Chondrocyte (in vitro differentiated cells): ENCODE measurements around the gene MYDGF. TPM values are rescaled to one million over a fixed set of nuclear protein-coding genes. Genes with fewer than 3 reads are reported as not detected.

Experiments
- DNase-seq: peaks from one replicate; pipeline ENCODE4 v3.0.0; 2021; ENCODE audit warnings: mixed read lengths, low spot score
- H3K27ac Mint-ChIP-seq: one replicate; pipeline ENCODE4 v1.8.0; 2021; ENCODE audit warnings: mild to moderate bottlenecking, moderate library complexity, mixed read lengths; ENCODE audit not compliant: unreplicated experiment
- H3K27me3 Mint-ChIP-seq: 2 replicates; pipeline ENCODE4 v1.8.0; 2021; ENCODE audit warnings: low read depth, mixed read lengths
- H3K36me3 Mint-ChIP-seq: 2 replicates; pipeline ENCODE4 v1.8.0; 2021; ENCODE audit warnings: low read depth, mixed read lengths
- H3K4me1 Mint-ChIP-seq: 2 replicates; pipeline ENCODE4 v1.8.0; 2021; ENCODE audit warnings: low read depth, mild to moderate bottlenecking, mixed read lengths
- H3K4me3 Mint-ChIP-seq: one replicate; pipeline ENCODE4 v1.8.0; 2021; ENCODE audit warnings: mild to moderate bottlenecking, moderate library complexity, mixed read lengths; ENCODE audit not compliant: unreplicated experiment
- H3K9me3 Mint-ChIP-seq: 2 replicates; pipeline ENCODE4 v1.8.0; 2021; ENCODE audit warnings: low read depth, mixed read lengths
- total RNA-seq: library from RNA; stranded (reverse); gene quantifications from 3 replicates; pipeline ENCODE4 v1.2.1, GENCODE V29; 2021
- TF ChIP-seq, protein P1 (sequence below): fragments of 200-600 bp; sonication (generic); IDR thresholded peaks from 2 replicates; pipeline ENCODE4 v1.5.0; 2021; ENCODE audit warnings: antibody characterized with exemption, mild to moderate bottlenecking, moderate library complexity

MYDGF gene
- total RNA-seq, 1 donor from 2014 or later: 124 TPM

DNA sequence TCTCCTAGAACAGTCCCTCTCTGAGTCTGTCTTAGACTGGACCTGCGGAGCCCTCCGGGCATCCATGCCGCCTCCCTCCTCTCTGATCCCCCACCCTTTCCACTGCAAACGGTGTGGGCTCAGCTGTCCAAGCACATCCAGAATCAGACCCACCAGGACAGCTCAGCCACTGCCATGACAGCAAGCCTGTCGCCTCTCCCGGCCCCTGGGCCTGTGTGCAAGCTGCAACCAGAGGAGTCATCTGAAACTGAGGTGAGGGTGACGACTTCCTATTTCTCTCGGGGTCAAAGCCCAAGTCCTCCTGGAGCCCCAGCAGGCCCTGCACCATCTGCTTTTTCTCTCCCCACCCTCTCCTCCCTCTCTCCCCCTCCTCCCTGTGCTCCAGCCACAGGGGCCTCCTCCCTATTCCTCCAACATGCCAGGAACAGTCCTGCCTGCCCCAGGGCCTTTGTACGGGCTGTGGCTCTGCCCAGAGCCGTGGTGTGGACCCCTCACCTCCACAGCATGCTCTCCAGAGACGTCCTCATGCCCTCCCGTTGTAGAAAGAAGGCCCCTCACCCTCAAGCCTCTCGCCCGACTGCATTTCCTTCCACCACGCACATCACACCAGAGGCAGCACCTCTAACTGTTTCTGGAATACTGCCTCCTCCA is 23.5 kb upstream of the MYDGF start:
- Mint-ChIP-seq H3K4me3 (no peak overlapping the region), H3K27me3 (no peaks in the 10 kb centered on the region), H3K27ac (peak overlapping the region; percentile 65), H3K36me3 (peaks cover 27% of the 10 kb centered on the region), H3K9me3 (no peaks in the 10 kb centered on the region), H3K4me1 (peaks cover 23% of the 10 kb centered on the region)
- TF ChIP-seq, protein P1, sequence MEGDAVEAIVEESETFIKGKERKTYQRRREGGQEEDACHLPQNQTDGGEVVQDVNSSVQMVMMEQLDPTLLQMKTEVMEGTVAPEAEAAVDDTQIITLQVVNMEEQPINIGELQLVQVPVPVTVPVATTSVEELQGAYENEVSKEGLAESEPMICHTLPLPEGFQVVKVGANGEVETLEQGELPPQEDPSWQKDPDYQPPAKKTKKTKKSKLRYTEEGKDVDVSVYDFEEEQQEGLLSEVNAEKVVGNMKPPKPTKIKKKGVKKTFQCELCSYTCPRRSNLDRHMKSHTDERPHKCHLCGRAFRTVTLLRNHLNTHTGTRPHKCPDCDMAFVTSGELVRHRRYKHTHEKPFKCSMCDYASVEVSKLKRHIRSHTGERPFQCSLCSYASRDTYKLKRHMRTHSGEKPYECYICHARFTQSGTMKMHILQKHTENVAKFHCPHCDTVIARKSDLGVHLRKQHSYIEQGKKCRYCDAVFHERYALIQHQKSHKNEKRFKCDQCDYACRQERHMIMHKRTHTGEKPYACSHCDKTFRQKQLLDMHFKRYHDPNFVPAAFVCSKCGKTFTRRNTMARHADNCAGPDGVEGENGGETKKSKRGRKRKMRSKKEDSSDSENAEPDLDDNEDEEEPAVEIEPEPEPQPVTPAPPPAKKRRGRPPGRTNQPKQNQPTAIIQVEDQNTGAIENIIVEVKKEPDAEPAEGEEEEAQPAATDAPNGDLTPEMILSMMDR: no peak
- no peak for DNase-seq

DNA sequence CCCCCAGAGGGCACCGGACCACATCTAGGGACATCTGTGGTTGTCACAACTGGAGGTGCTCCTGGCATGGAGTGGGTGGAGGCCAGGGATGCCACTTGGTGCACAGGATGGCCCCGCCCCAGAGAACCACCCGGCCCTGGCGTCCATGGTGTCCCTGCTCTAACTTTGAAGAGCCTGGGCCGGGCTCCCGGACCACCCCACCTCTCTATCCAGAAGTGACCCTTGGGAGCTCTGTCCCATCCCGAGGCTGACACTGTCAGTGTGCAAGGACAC is 22.9 kb upstream of the MYDGF start:
- peaks cover 28% of the 10 kb centered on the region for H3K36me3 Mint-ChIP-seq
- TF ChIP-seq, protein P1: no peak
- peaks cover 23% of the 10 kb centered on the region for H3K4me1 Mint-ChIP-seq
- H3K27me3 Mint-ChIP-seq: no peaks in the 10 kb centered on the region
- no peak overlapping the region for H3K27ac Mint-ChIP-seq
- no peaks in the 10 kb centered on the region for H3K9me3 Mint-ChIP-seq
- DNase-seq: no peak
- no peak overlapping the region for H3K4me3 Mint-ChIP-seq

DNA sequence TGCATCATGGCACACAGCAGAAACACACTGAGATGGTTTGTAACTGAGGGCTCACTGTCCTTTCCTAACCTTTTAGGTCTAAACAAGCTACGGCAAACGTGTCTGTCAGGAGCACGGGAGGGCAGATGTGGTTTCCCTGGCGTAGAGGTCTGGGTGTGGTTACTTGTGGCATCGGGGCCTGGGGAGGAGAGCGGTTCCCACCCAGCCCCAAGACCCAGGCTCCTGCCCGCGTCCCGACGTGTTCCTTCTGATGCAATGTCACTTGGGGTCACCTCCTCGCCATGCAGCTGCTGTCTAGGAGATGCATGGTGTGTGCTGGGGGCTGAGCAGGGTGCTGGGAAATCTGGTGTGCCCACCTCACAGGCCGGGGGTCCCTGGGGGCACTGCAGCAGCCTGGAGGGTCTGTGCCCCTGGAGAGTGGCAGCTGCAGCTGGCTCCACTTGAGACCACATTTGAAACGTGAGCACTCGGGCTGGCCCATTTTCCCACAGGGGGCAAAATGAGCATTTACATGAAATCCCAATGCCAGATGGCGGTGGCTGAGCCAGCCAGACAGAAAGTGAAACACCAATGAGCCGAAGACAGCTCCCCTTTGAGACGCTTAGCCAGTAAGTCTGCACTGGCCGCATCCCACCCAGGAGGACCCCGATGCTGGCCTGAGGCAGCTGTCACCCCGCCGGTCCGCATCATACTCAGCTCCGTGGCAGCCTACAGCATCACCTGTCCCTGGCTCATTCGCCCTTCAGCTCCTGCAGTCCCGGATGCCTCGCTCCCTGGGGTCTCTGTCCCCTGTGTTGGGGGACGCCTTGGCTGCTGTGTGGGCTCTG is 22.3 kb upstream of the MYDGF start:
- H3K9me3 Mint-ChIP-seq: no peaks in the 10 kb centered on the region

DNA sequence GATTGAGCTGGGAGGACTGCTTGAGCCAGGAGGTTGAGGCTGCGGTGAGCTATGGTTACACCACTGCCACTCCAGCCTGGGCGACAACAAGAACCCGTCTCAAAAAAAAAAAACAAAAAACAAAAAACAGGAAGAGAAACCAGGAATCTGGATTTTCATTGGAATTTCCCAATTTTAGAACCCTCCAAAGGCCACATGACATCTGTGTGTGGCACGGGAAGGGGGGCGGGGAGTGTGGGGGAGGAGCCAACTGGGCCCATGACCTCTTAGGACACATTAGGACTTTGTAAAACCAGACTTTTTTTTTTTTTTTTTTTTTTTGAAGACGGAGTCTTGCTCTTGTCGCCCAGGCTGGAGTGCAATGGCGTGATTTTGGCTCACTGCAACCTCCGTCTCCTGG is 21.2 kb upstream of the MYDGF start:
- no peak for DNase-seq
- no peak overlapping the region for H3K4me3 Mint-ChIP-seq
- H3K4me1 Mint-ChIP-seq: peaks cover 13% of the 10 kb centered on the region
- H3K9me3 Mint-ChIP-seq: no peaks in the 10 kb centered on the region
- no peaks in the 10 kb centered on the region for H3K27me3 Mint-ChIP-seq
- TF ChIP-seq, protein P1: no peak
- H3K36me3 Mint-ChIP-seq: peaks cover 24% of the 10 kb centered on the region
- no peak overlapping the region for H3K27ac Mint-ChIP-seq

More for the DNA sequence above, 22.3 kb upstream of the MYDGF start:
- H3K4me1 Mint-ChIP-seq: peaks cover 23% of the 10 kb centered on the region
- H3K27ac Mint-ChIP-seq: no peak overlapping the region
- TF ChIP-seq, protein P1: no peak
- H3K27me3 Mint-ChIP-seq: no peaks in the 10 kb centered on the region
- DNase-seq: no peak
- peaks cover 27% of the 10 kb centered on the region for H3K36me3 Mint-ChIP-seq
- no peak overlapping the region for H3K4me3 Mint-ChIP-seq

DNA sequence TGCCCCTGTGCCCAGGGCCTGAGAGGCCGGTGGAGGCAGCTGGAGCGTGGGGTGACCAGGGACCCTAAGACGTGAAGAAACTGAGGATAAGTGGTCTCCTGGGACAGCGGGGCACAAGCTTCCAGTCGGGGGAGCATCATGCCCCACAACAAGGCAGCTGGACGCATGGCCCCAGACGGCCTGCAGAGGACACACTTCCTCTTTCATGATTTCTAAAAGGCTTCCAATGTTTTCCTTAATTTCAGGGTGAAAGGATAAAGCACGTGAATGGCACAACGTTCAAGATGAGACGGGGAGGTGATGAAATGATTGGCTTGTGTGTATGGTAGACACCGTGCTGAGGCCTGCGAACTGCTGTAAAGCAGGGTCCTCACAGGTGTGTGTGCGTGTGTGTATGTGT is 20.2 kb upstream of the MYDGF start:
- TF ChIP-seq, protein P1: peak; percentile 29
- Mint-ChIP-seq H3K27ac (no peak overlapping the region), H3K9me3 (no peaks in the 10 kb centered on the region), H3K36me3 (peaks cover 24% of the 10 kb centered on the region), H3K4me3 (no peak overlapping the region), H3K27me3 (no peaks in the 10 kb centered on the region), H3K4me1 (peaks cover 9% of the 10 kb centered on the region)
- DNase-seq: no peak
